PC-9 (cell line): ENCODE data around the gene SNRNP70.

Experiments used
- CTCF ChIP-seq: fragments of 200-600 bp; sonication (generic); conservative IDR thresholded peaks from 2 replicates; pipeline ENCODE4 v1.6.1; 2017; ENCODE audit warnings: mixed run types, antibody characterized with exemption, mild to moderate bottlenecking, moderate library complexity
- EZH2 ChIP-seq: fragments of 200-600 bp; sonication (generic); IDR thresholded peaks from 2 replicates; pipeline ENCODE4 v1.8.0; 2017; ENCODE audit warnings: antibody characterized with exemption, low read depth

GRCh38 chr19:49071860-49072547 is 13.2 kb upstream of the SNRNP70 start:
- TF ChIP-seq EZH2 (no peak), CTCF (no peak)
